Smooth muscle cell (in vitro differentiated cells): Measurements from ENCODE around the gene ARL5C. TPM values are rescaled to one million over a fixed set of nuclear protein-coding genes. Genes with fewer than 3 reads are reported as not detected.
"Not testable (repeated sequence)": the region's sequence is repeated elsewhere in the genome, so short reads cannot be mapped to it uniquely, and the experiment has no call there.

Experiments used
- DNase-seq: peaks from one replicate; lab custom pipeline; 2025; ENCODE audit not compliant: unreplicated experiment; lab: John Stamatoyannopoulos, UW
- H2AFZ ChIP-seq: fragments of 200-600 bp; sonication (generic); 2 replicates; pipeline ENCODE4 v1.6.0; 2016; ENCODE audit warnings: antibody characterized with exemption, low read depth, mild to moderate bottlenecking
- H3F3A ChIP-seq: fragments of 200-600 bp; sonication (generic); 2 replicates; pipeline ENCODE4 v1.6.0; 2017; ENCODE audit warnings: antibody characterized with exemption, low read depth
- H3K27ac ChIP-seq: fragments of 200-600 bp; sonication (generic); 2 replicates; pipeline ENCODE4 v1.5.1; 2016; ENCODE audit warnings: low read depth, mild to moderate bottlenecking
- H3K27me3 ChIP-seq: fragments of 200-600 bp; sonication (generic); 2 replicates; pipeline ENCODE4 v1.6.1; 2016; ENCODE audit warnings: low read depth, mild to moderate bottlenecking
- H3K36me3 ChIP-seq: fragments of 200-600 bp; sonication (generic); 2 replicates; pipeline ENCODE4 v1.5.1; 2016; ENCODE audit warnings: low read depth
- H3K4me1 ChIP-seq: fragments of 200-600 bp; sonication (generic); 2 replicates; pipeline ENCODE4 v1.5.1; 2016; ENCODE audit warnings: low read depth
- H3K4me2 ChIP-seq: fragments of 200-600 bp; sonication (generic); 2 replicates; pipeline ENCODE4 v1.6.0; 2016; ENCODE audit warnings: mild to moderate bottlenecking
- H3K4me3 ChIP-seq: fragments of 200-600 bp; sonication (generic); 2 replicates; pipeline ENCODE4 v1.5.1; 2016; ENCODE audit warnings: mild to moderate bottlenecking
- H3K79me2 ChIP-seq: fragments of 200-600 bp; sonication (generic); 2 replicates; pipeline ENCODE4 v1.6.0; 2016; ENCODE audit warnings: low read depth, mild to moderate bottlenecking
- H3K9ac ChIP-seq: fragments of 200-600 bp; sonication (generic); 2 replicates; pipeline ENCODE4 v1.6.0; 2016; ENCODE audit warnings: low read depth
- H3K9me3 ChIP-seq: fragments of 200-600 bp; sonication (generic); replicated peaks from 2 replicates; pipeline ENCODE4 v1.5.1; 2016; ENCODE audit warnings: low read depth
- H4K20me1 ChIP-seq: fragments of 200-600 bp; sonication (generic); 2 replicates; pipeline ENCODE4 v1.6.0; 2016; ENCODE audit warnings: low read depth
- CTCF ChIP-seq: fragments of 200-600 bp; sonication (generic); IDR thresholded peaks from 2 replicates; pipeline ENCODE4 v1.5.1; 2017; ENCODE audit warnings: borderline replicate concordance, mild to moderate bottlenecking, antibody characterized with exemption; ENCODE audit not compliant: insufficient read depth, poor library complexity, severe bottlenecking
- WGBS: methylation state at CpG from one replicate; pipeline ENCODE4 v1.1.7; 2016; ENCODE audit warnings: low lambda C conversion rate; 5-methylcytosine and 5-hydroxymethylcytosine counted together
- polyA plus RNA-seq: library from polyadenylated mRNA; unstranded; fragments of >200 nt; fragmentation: Nextera tagmentation; extraction: Ambion mirVana; gene quantifications from 2 replicates; pipeline ENCODE4 v1.2.1, GENCODE V29; 2016
- total RNA-seq: library from RNA; depleted of rRNA; stranded (reverse); fragments of >200 nt; gene quantifications from 2 replicates; pipeline ENCODE4 v1.2.3, GENCODE V29; 2014

ARL5C gene
- total and polyA plus RNA-seq, 2 experiments from 2014 or later = not detected

- TF ChIP-seq CTCF = no peak
- no peaks in the 10 kb centered on the region for H3K4me1 ChIP-seq
- H3K36me3 ChIP-seq = no peaks in the 10 kb centered on the region
- no peak overlapping the region for H3K27ac ChIP-seq
- H3K9me3 ChIP-seq = no peaks in the 10 kb centered on the region
- H3K9ac ChIP-seq = no peak overlapping the region
- H3K4me2 ChIP-seq = no peak overlapping the region
- H4K20me1 ChIP-seq = no peaks in the 10 kb centered on the region
- H3K27me3 ChIP-seq = peaks cover 17% of the 10 kb centered on the region
- no peak overlapping the region for H2AFZ ChIP-seq
- H3F3A ChIP-seq = peaks cover 7% of the 10 kb centered on the region
- 86% methylated on average over 4 of the region's 4 CpGs for WGBS
- DNase-seq = no peak
- no peak overlapping the region for H3K4me3 ChIP-seq
- H3K79me2 ChIP-seq = no peaks in the 10 kb centered on the region
These were observed 4.1 kb upstream of the ARL5C start for GRCh38 chr17:39170109-39170508.

GRCh38 chr17:39169518-39169917 lies 3.6 kb upstream of the ARL5C start:
- Histone ChIP-seq H3K9ac (no peak overlapping the region), H3K36me3 (no peaks in the 10 kb centered on the region), H3K4me2 (no peak overlapping the region), H3K27ac (no peak overlapping the region), H3K4me1 (no peaks in the 10 kb centered on the region), H3F3A (peaks cover 7% of the 10 kb centered on the region), H3K27me3 (peaks cover 19% of the 10 kb centered on the region), H2AFZ (no peak overlapping the region), H4K20me1 (no peaks in the 10 kb centered on the region), H3K79me2 (no peaks in the 10 kb centered on the region), H3K4me3 (no peak overlapping the region), H3K9me3 (no peaks in the 10 kb centered on the region)
- 94% methylated on average over 3 of the region's 3 CpGs for WGBS
- no peak for TF ChIP-seq CTCF
- DNase-seq = no peak

- Histone ChIP-seq H3K27me3 (peaks cover 19% of the 10 kb centered on the region), H3F3A (peaks cover 7% of the 10 kb centered on the region), H2AFZ (no peak overlapping the region), H3K36me3 (no peaks in the 10 kb centered on the region), H3K9ac (no peak overlapping the region), H3K9me3 (no peaks in the 10 kb centered on the region), H3K4me3 (no peak overlapping the region), H4K20me1 (no peaks in the 10 kb centered on the region), H3K79me2 (no peaks in the 10 kb centered on the region), H3K27ac (no peak overlapping the region), H3K4me1 (peaks cover 4% of the 10 kb centered on the region), H3K4me2 (no peak overlapping the region)
- no peak for TF ChIP-seq CTCF
- DNase-seq = no peak
- WGBS = 97% methylated on average over 14 of the region's 14 CpGs
These were observed 3.1 kb upstream of the ARL5C start for GRCh38 chr17:39169101-39169500.

- DNase-seq, H3K79me2 ChIP-seq, H3K9ac ChIP-seq, H3F3A ChIP-seq, H3K9me3 ChIP-seq, H3K4me3 ChIP-seq, H3K4me1 ChIP-seq, H2AFZ ChIP-seq, H3K4me2 ChIP-seq, H3K36me3 ChIP-seq, H4K20me1 ChIP-seq, H3K27ac ChIP-seq: not testable (repeated sequence)
- 95% methylated on average over 10 of the region's 10 CpGs for WGBS
- peaks cover 19% of the 10 kb centered on the region for H3K27me3 ChIP-seq
These were observed 2.5 kb upstream of the ARL5C start for GRCh38 chr17:39168503-39168902.
